Stimulated activated CD8-positive, alpha-beta memory T cell treated with anti-CD3 and anti-CD28 coated beads, Interleukin-12 subunit alpha, Interleukin-12 subunit beta, amount 100 ng/mL, for 4 hours (primary cell): ENCODE data around the gene ZKSCAN8.

Source experiments
- DNase-seq: peaks from one replicate; pipeline ENCODE4 v3.0.0-alpha.2; 2020; ENCODE audit warnings: low read depth

The ZKSCAN8 gene

GRCh38 chr6:28206928-28207509, 65.3 kb downstream of the ZKSCAN8 start:
- DNase-seq: no peak

DNA sequence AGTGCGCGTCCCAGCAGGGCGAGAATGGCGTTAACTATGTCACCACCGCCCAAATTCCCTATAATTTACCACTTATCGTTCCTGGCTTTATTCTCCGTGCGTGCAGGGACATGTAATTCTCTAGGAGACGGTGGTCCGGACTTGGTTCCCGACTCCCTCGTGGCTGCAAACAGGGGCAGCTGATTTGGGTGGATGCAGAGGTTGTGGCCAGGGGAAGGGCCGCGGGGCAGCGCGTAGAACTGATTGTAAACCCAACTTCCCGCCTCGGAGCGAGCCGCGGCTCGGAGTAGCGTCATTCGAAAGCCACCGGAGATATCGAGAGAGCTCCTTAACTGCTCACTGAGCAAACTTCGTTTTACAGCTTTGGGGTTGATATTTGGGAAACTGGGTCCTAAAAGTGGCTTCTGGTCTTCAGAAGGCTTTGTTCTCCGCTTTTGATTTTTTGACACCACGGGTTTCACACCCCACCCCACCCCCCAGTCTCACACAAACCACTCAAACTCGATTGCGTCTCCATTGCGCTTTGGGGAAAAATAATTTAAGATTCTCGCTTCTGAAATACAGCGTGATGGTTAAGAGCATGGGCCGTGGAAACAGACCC, 65.9 kb downstream of the ZKSCAN8 start:
- DNase-seq: no peak

DNA sequence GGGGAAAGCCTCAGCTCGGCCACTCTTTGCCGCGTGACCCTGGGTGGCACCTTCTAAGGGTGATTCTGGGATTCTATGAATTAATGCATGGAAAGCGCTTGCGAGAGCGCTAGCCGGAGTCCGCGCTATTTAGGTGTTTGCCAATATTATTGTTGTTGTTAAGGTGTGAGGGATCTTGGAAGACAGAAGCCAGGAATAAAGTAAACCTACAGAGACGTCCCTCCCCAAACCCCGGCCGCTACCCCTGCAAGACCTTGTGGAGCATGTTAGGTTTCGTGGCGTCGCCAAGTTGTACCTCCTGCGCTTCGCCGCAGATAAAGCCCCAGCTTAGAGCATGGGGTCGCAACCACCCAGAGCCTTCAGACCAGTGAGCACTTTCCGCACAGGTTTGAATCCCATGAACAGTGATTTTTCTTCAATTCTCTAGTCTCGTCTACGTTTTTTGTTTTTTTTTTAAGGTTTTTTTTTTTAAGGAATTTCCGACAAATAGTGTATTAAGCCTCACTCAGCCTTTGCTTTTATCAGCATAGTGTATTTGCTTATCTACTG, 66.5 kb downstream of the ZKSCAN8 start:
- no peak for DNase-seq
